MCF 10A (cell line): ENCODE data around the gene OR10G3. TPM values are rescaled to one million over a fixed set of nuclear protein-coding genes. Genes with fewer than 3 reads are reported as not detected.

ENCODE experiments used
- BruUV-seq: library from RNA; stranded (reverse); fragments of 400-500 nt; replicated peaks from 2 replicates; lab custom pipeline; 2021; lab: Mats Ljungman, UMichigan
- CTCF ChIA-PET: fragments of 300-600 bp; sonication (Branson Sonifier 250); formaldehyde crosslinking; extraction: SDS; loops from one replicate; lab custom pipeline; 2021; ENCODE audit warnings: antibody characterized with exemption, inconsistent platforms; lab: Yijun Ruan, JAX
- POLR2A ChIA-PET: fragments of 300-600, 350-650 bp; sonication (Branson Sonifier 250); formaldehyde crosslinking; extraction: SDS; loops from one replicate; lab custom pipeline; 2020; ENCODE audit warnings: antibody characterized with exemption, inconsistent platforms; lab: Yijun Ruan, JAX
- DNase-seq: peaks from one replicate; pipeline ENCODE4 v3.0.0-alpha.2; 2018; ENCODE audit not compliant: unreplicated experiment
- H3K27ac Mint-ChIP-seq: one replicate; pipeline ENCODE4 v1.8.0; 2022; ENCODE audit warnings: mild to moderate bottlenecking, low read depth, mixed read lengths; ENCODE audit not compliant: unreplicated experiment
- H3K27me3 Mint-ChIP-seq: one replicate; pipeline ENCODE4 v1.8.0; 2022; ENCODE audit warnings: mixed read lengths; ENCODE audit not compliant: insufficient read depth, unreplicated experiment
- H3K36me3 Mint-ChIP-seq: one replicate; pipeline ENCODE4 v1.8.0; 2022; ENCODE audit warnings: mild to moderate bottlenecking, moderate library complexity, mixed read lengths; ENCODE audit not compliant: insufficient read depth, unreplicated experiment
- H3K4me1 Mint-ChIP-seq: one replicate; pipeline ENCODE4 v1.8.0; 2022; ENCODE audit warnings: mixed read lengths; ENCODE audit not compliant: insufficient read depth, unreplicated experiment
- H3K4me3 Mint-ChIP-seq: one replicate; pipeline ENCODE4 v1.8.0; 2022; ENCODE audit warnings: mild to moderate bottlenecking, moderate library complexity, mixed read lengths; ENCODE audit not compliant: unreplicated experiment
- H3K9me3 Mint-ChIP-seq: one replicate; pipeline ENCODE4 v1.8.0; 2022; ENCODE audit warnings: mixed read lengths; ENCODE audit not compliant: unreplicated experiment
- CTCF ChIP-seq: fragments of 200-600 bp; IDR thresholded peaks from one replicate; pipeline ENCODE4 v1.8.0; 2022; ENCODE audit warnings: antibody characterized with exemption, mild to moderate bottlenecking; ENCODE audit not compliant: unreplicated experiment
- intact Hi-C: fragments of 100-400 bp; cut with micrococcal nuclease; formaldehyde crosslinking; loops from 2 replicates; pipeline ENCODE4 v1.14.1; 2022
- total RNA-seq: library from RNA; stranded (reverse); gene quantifications from 2 replicates; pipeline ENCODE4 v1.2.3, GENCODE V29; 2022

Gene OR10G3
- total RNA-seq, 1 experiment from 2014 or later: not detected

DNA sequence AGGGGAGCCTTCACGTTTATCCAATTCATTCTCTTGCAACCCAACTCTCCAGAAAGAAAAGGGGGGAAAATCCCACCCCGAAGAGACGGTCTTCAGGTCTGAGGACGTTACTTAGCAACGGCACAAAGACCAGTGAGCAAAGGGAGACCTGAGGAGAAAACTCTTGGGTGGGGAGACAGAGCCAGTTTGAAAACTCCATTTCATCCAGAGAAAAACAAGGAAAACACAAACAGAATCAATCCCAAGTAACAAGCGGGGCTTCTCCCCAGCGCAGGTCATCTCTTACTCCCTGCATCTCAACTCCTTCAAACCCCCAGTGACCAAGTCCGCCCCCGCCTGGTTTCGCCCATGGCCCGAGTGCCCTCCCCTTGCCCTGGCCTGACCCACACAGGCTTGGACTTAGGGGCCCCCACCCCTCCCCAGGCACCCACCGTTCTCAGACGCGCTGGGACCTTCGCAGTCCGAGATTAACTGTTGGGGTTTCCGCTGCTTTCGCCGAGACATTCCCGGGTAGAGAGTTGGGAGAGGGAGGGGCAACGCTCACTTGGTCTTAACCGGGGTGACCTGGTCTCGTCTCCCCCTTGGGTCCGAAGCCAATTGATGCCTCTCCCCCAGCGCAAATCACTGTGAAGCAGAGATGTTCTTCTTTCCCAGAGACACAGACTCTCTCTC, 43.3 kb downstream of the OR10G3 start:
- ChIA-PET CTCF (interaction anchor here (0.6 kb wide), 1 partner anchor 20 kb away, joined by 3 read pairs; no protein-coding TSS in a partner anchor), POLR2A (interaction anchor here (1.2 kb wide), 1 partner anchor 23 kb away, joined by 3 read pairs; no protein-coding TSS in a partner anchor)
- H3K27me3 Mint-ChIP-seq: peaks cover 76% of the 10 kb centered on the region
- H3K27ac Mint-ChIP-seq: no peak overlapping the region
- no peak overlapping the region for H3K4me3 Mint-ChIP-seq
- no peaks in the 10 kb centered on the region for H3K4me1 Mint-ChIP-seq
- no peaks in the 10 kb centered on the region for H3K36me3 Mint-ChIP-seq
- TF ChIP-seq CTCF: no peak
- BruUV-seq: no TSS peak
- H3K9me3 Mint-ChIP-seq: no peaks in the 10 kb centered on the region
- intact Hi-C loops: no loop called here
- DNase-seq: no peak

DNA sequence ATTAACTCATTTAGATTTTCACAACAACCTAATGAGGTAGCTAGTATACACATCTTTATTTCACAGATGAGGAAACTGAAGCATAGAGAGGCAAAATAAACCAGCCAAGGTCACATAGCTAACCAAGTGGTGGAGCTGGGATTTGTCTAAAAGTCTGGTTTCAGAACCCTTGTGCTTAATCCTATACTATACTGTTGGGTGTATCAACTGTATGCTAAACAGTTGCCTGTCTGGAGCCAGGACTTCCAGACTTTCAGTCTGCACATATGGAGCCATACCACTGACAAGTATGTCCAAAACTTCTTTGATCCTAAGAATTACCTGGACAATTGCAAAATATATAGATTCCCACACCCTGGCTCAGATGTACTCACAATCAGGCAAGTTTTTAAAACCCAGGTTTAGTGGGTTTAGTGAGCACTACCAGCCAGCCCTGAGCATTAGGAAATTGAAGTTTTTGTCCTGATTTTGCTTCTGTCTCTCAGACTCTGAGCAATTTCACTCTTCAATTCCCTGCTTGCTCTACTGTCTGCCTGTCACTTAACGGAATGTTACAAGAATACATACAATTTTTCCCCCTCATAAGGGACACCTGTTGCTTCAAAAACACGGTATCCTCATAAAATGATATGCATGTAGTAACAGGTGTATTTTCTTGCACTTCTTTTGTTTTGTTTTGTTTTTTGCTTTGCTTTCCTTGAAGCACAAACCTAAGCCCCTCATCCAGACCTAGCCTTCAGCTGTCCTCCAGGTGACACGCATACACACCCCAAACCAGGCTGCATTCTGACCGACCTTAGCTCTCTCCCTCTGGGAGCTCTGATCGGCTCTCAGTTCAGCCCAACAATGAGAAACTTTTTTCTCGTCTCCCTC, 44.1 kb downstream of the OR10G3 start:
- Mint-ChIP-seq H3K4me3 (no peak overlapping the region), H3K27ac (no peak overlapping the region), H3K9me3 (no peaks in the 10 kb centered on the region), H3K27me3 (peaks cover 76% of the 10 kb centered on the region), H3K36me3 (no peaks in the 10 kb centered on the region), H3K4me1 (no peaks in the 10 kb centered on the region)
- no peak for TF ChIP-seq CTCF
- DNase-seq: no peak
- intact Hi-C loops: no loop called here
- BruUV-seq: no TSS peak
- CTCF ChIA-PET: interaction anchor here (0.5 to 0.8 kb wide), 3 partner anchors 21 to 520 kb away, joined by 3 to 6 read pairs (median 3); no protein-coding TSS in a partner anchor
- POLR2A ChIA-PET: interaction anchor here (1.0 kb wide), 1 partner anchor 20 kb away, joined by 3 read pairs; no protein-coding TSS in a partner anchor

- POLR2A ChIA-PET: interaction anchor here (0.6 to 1.2 kb wide), 3 partner anchors 25 to 1038 kb away, joined by 3 to 4 read pairs (median 4); no protein-coding TSS in a partner anchor
- intact Hi-C loops: no loop called here
- H3K27me3 Mint-ChIP-seq: peaks cover 73% of the 10 kb centered on the region
- no peaks in the 10 kb centered on the region for H3K4me1 Mint-ChIP-seq
- no TSS peak for BruUV-seq
- H3K9me3 Mint-ChIP-seq: no peaks in the 10 kb centered on the region
- H3K27ac Mint-ChIP-seq: no peak overlapping the region
- no peak for TF ChIP-seq CTCF
- CTCF ChIA-PET: interaction anchor here (0.6 to 2.0 kb wide), 5 partner anchors 14 to 65 kb away, joined by 3 to 7 read pairs (median 3); partner anchors contain the start of gene METTL3
- DNase-seq: no peak
- H3K4me3 Mint-ChIP-seq: no peak overlapping the region
- H3K36me3 Mint-ChIP-seq: no peaks in the 10 kb centered on the region
Measured at GRCh38 chr14:21534576-21534975, 45.3 kb downstream of the OR10G3 start.
